HFFc6 (cell line): ENCODE measurements around the gene PAPPA. TPM values are rescaled to one million over a fixed set of nuclear protein-coding genes. Genes with fewer than 3 reads are reported as not detected.

ENCODE experiments used
- DNase-seq: peaks from one replicate; pipeline ENCODE4 v3.0.0-alpha.2; 2018
- H3K27ac Mint-ChIP-seq: 2 replicates; pipeline ENCODE4 v1.8.0; 2020; ENCODE audit warnings: mild to moderate bottlenecking, mixed read lengths
- H3K27me3 Mint-ChIP-seq: 2 replicates; pipeline ENCODE4 v1.8.0; 2021; ENCODE audit warnings: mild to moderate bottlenecking, moderate library complexity, mixed read lengths; ENCODE audit not compliant: insufficient read depth
- H3K36me3 Mint-ChIP-seq: 2 replicates; pipeline ENCODE4 v1.8.0; 2021; ENCODE audit warnings: low read depth, mixed read lengths
- H3K4me1 Mint-ChIP-seq: 2 replicates; pipeline ENCODE4 v1.8.0; 2020; ENCODE audit warnings: low read depth, mixed read lengths
- H3K4me3 Mint-ChIP-seq: 2 replicates; pipeline ENCODE4 v1.8.0; 2020; ENCODE audit warnings: mild to moderate bottlenecking, moderate library complexity, mixed read lengths
- H3K9me3 Mint-ChIP-seq: 2 replicates; pipeline ENCODE4 v1.8.0; 2020; ENCODE audit warnings: mild to moderate bottlenecking, mixed read lengths
- CTCF ChIP-seq: fragments of 200-600 bp; sonication (generic); IDR thresholded peaks from 2 replicates; pipeline ENCODE4 v1.5.0; 2021; ENCODE audit warnings: antibody characterized with exemption, mild to moderate bottlenecking
- total RNA-seq, 6 experiments: library from RNA; stranded (reverse); fragmentation: NEBNext Ultra II Directional; extraction: Animal tissue kit (Norgen Biotek cat#: 25700); gene quantifications; 2 replicates in 1 of 6; 3 replicates in 5 of 6; pipeline ENCODE4 v1.2.3, GENCODE V29; 2021

Gene PAPPA
- total RNA-seq, 6 experiments from 2014 or later, result 8.2 to 13.2 (median 12.3) TPM

DNA sequence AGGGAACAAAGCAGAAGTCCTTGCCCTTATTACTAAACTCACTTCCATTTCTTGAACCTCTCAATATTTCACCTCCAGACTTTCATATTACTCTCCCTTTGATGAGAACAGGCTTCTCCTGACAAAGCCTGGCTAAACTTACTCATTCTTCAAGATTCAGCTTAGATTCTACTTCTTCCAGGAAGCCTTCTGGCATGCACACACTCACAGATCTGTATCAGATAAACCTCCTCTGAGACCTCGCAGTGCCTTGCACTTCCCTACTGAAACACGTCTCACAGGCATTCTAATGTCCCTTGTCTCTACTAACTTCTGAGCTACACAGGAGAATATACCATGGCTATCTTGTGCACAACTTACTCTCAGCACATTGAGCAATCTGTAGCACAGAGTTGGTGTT lies 16.6 kb upstream of the PAPPA start:
- Mint-ChIP-seq H3K4me1 (peaks cover 11% of the 10 kb centered on the region), H3K36me3 (no peaks in the 10 kb centered on the region), H3K4me3 (no peak overlapping the region), H3K9me3 (no peaks in the 10 kb centered on the region), H3K27me3 (peaks cover 3% of the 10 kb centered on the region; the same call in 1 of the 2 replicates), H3K27ac (no peak overlapping the region)
- no peak for DNase-seq
- no peak for TF ChIP-seq CTCF

GRCh38 chr9:116137581-116137980 lies 16.0 kb upstream of the PAPPA start:
- no peak for DNase-seq
- TF ChIP-seq CTCF, result no peak
- Mint-ChIP-seq H3K36me3 (no peaks in the 10 kb centered on the region), H3K9me3 (no peaks in the 10 kb centered on the region), H3K27ac (no peak overlapping the region), H3K27me3 (peaks cover 3% of the 10 kb centered on the region; the same call in 1 of the 2 replicates), H3K4me1 (peaks cover 17% of the 10 kb centered on the region), H3K4me3 (no peak overlapping the region)

DNA sequence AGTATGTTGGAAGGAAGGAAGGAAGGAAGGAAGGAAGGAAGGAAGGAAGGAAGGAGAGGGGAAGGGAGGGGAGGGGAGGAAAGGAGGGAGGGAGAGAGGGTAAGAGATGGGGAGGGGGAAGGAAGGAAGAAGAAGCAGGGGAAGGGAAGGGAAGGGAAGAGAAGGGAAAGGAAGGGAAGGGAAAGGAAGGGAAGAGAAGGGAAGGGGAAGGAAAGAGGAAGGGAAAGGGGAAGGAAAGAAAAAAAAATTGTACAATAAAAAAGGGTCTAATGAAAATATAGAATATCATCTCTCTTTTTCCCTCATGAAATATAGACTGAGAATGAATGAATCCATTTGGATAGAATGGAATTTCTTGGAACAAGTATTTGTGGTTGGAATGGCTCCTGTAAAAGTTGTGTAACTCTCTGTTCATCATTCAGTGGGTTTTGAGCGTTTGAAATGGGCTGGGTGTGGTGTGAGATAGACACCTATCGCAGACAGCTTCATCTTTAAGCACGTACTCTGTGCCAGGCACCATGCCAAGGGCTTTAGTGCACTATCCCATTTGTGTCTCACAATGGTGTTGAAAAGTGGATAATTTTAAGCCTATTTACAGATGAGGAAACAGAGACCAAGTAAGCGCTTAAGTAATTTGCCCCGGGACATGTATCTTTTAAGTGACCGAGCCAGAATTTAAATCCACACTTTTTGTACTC lies 11.6 kb upstream of the PAPPA start:
- Mint-ChIP-seq H3K27me3 (peaks cover 3% of the 10 kb centered on the region), H3K36me3 (no peaks in the 10 kb centered on the region), H3K4me3 (no peak overlapping the region), H3K27ac (no peak overlapping the region), H3K9me3 (no peaks in the 10 kb centered on the region), H3K4me1 (peaks cover 42% of the 10 kb centered on the region)
- TF ChIP-seq CTCF, result no peak
- DNase-seq, result no peak

DNA sequence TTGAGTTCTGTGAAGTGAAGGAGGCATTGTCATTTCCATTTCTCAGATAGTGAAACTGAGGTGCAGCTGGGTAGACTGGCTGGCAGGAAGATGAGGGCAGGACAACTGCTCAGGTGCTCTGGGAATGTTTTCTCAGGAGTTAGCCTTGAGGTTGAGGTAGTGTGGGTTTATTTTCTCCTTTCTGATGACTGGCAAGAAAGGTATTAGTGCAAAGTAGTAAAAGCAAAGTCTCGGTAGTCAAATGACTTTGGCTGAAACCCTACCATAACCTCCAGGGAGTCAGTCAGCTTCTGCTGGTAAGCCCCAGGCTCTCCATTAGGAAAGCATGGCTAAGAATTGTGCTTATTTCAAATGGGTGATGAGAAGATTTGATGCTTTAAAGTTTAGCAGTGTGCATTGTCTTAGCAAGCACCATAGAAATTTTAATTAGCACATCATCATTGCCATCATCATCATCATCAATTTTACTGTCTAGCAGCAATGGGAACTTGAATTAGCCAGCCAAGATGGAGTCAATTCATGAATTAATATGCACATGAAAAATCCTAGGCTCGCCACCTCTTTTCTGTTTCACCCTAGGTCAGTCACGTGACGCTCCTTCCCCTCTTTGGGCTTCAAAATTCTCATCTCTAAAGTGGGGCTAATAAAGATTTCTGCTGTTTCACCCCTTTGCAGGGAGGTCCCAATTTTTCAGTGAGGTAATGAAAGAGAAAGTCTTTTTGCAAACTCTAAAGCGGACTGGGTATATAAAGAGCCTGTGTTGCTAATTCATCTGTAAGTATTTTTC lies 10.7 kb upstream of the PAPPA start:
- DNase-seq, result no peak
- TF ChIP-seq CTCF, result no peak
- H3K27me3 Mint-ChIP-seq, result no peaks in the 10 kb centered on the region; the same call in none of the 2 replicates
- H3K4me1 Mint-ChIP-seq, result peaks cover 37% of the 10 kb centered on the region
- no peaks in the 10 kb centered on the region for H3K36me3 Mint-ChIP-seq
- no peak overlapping the region for H3K27ac Mint-ChIP-seq
- no peak overlapping the region for H3K4me3 Mint-ChIP-seq
- H3K9me3 Mint-ChIP-seq, result no peaks in the 10 kb centered on the region

DNA sequence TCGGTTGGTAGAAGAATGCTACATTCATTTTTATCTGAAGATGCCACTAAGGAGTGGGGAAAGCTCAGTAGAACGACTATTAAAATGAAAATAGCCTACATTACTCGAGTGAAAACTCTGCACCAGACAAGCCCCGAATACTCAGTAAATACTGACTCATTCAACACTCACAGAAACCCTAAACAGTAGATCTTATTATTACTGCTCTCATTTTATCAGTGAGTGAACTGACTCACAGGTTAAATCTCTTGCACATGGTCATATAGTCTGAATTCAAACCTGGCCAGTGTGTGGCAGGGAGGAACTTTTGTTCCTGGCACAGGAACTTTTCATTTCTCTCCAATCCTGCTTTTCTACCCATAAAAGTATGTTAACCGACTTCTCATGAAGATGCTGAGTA lies 9.6 kb upstream of the PAPPA start:
- peak overlapping the region; percentile 37 for H3K27ac Mint-ChIP-seq
- H3K27me3 Mint-ChIP-seq, result no peaks in the 10 kb centered on the region; the same call in 1 of the 2 replicates
- TF ChIP-seq CTCF, result no peak
- H3K9me3 Mint-ChIP-seq, result no peaks in the 10 kb centered on the region
- peak; percentile 54 for DNase-seq
- peak overlapping the region; percentile 65 for H3K4me3 Mint-ChIP-seq
- H3K36me3 Mint-ChIP-seq, result no peaks in the 10 kb centered on the region
- H3K4me1 Mint-ChIP-seq, result peaks cover 43% of the 10 kb centered on the region
